DMS 273 (cell line): ENCODE results near the gene PHIP.
"Not testable (repeated sequence)": the region's sequence is repeated elsewhere in the genome, so short reads cannot be mapped to it uniquely, and the experiment has no call there.

Experiments used
- DNase-seq: peaks from one replicate; lab custom pipeline; 2025; ENCODE audit not compliant: unreplicated experiment; lab: John Stamatoyannopoulos, UW

The PHIP gene

DNA sequence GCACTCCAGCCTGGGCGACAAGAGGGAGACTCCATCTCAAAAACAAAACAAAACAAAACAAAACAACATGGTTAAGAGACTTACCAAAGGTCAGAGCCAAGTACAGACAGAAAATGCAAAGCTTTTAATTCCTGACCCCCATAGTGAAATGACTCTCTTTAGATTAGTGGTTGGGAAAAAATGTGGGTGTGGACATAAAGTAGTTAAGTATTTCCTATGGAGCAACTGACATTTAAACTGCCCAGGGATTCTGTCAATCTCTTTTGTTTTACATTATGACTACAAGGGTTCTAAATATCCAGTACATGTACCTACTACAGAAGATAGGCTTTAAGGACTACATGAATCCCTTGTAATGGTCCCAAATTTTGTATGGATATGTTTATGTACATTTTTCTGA lies 135.6 kb downstream of the PHIP start:
- DNase-seq, result no peak

DNA sequence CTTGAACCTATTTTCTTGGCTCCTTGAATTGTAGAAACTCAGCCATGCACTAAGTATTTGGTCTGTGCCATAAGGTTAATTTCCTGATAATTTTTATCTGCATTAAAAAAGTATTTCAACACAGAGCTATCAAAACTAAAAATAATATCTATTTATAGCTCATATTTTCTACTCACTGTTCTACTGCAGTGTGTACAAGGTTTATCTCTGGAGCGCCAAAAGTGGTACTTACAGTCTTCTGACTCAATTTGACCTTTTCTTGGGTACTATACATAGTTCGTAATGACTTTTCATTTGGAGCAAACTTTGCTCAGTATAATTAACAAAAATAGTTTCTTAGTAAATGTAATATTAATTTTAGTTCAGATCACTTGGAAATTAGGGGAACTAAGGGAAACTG lies 141.5 kb downstream of the PHIP start:
- no peak for DNase-seq

DNA sequence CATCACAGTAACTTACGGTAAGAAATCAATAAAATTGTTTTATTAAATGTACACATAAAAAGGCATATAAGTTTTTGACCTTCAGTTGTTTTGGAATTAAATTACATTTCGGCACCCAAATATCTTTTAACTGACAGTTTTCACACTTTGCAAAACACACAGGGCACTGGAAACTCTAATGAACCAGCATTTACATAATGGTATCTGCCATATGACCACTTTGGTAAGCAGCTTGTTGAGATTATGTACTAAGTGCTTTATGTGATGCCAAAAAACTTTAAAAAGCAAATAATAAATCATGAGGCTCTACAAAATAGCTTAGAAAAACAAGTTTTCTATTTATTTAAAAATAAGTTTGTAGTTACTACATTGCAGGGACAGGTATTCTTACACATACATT lies 142.5 kb downstream of the PHIP start:
- DNase-seq, result no peak

DNA sequence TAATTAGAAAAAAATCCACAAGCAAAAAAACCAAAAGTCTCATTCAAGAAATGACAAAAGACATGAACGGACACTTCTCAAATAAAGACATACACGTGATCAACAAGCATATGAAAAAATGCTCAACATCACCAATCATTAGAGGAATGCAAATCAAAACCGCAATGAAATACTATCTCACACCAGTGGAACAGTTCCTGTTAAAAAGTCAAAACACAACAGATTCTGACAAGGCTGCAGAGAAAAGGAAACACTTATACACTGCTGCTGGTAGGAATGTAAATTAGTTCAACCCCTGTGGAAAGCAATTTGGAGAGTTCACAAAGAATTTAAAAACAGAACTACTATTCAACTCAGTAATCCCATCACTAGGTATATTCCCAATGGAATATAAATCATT lies 152.7 kb downstream of the PHIP start:
- DNase-seq, result no peak

DNA sequence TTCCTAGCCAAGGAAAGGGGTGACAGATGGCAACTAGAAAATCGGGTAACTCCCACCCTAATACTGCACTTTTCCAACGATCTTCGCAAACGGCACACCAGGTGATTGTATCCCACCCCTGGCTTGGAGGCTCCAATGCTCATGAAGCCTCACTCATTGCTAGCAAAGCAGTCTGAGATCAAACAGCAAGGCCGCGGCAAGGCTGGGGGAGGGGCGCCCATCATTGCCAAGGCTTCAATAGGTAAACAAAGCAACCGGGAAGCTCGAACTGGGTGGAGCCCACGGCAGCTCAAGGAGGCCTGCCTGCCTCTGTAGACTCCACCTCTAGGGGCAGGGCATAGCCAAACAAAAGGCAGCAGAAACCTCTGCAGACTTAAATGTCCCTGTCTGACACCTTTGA lies 156.9 kb downstream of the PHIP start:
- DNase-seq, result not testable (repeated sequence)

DNA sequence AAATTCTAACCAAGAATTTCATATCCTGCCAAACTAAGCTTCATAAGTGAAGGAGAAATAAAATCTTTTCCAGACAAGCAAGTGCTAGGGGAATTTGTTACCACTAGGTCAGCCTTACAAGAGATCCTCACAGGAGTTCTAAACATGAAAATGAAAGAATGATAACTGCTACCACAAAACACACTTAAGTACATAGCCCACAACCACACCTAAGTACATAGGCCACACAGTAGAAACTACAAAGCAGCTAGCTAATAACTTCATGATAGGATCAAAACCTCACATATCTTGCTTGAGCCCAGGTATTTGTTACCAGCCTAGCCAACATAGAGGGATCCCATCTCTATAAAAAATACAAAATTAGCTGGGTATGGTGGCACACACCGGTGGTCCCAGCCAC lies 160.3 kb downstream of the PHIP start:
- no peak for DNase-seq

DNA sequence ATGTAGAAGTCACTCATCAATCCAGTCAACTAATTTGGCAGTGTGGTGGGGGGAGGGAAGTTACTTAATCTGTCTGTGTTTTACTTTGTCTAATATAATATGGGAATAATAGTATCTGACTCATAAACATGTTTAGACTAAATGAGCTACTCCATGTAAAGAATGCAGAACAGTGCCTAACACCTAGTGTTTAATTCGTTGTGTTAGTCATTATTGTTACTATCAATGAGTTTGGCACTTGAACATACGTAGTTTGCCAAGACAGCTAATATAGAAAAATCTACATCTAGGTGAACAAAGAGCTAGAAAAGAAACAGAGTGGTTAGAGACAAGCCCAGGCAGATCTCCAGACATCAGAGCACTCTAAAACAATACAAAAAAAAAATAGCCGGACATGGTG lies 161.6 kb downstream of the PHIP start:
- no peak for DNase-seq

DNA sequence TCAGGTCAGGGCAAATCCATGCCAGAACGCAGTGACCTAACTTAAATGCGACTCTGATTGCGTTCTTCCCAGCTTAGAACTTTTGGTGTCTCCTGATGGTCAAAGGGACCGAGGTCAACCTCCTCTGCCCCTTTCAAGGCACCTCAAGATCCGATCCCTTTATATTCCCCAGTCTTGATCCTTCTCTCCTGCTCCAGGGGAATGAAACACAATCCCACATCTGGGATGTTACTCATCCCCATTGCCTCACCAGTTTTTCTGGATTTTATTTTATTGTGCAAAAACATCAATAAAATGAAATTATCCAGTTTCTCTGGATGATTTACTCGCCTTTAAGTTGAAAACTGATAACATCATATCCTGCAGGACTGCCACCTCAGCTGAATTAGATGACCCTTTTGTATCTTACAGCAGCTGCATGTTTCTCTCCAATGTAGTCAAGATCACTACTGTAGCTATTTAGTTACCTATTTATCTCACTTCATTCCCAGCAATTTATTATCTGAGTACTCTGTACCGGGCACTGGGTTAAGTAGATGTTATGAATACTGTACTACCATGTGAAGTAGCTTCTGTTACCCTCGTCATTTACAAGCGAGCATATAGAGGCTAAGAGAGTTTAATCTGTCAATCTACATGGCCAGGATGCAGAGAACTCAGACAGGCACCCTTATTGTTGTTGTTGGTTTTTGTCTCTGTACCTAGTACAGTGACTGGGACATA lies 166.7 kb downstream of the PHIP start:
- no peak for DNase-seq

DNA sequence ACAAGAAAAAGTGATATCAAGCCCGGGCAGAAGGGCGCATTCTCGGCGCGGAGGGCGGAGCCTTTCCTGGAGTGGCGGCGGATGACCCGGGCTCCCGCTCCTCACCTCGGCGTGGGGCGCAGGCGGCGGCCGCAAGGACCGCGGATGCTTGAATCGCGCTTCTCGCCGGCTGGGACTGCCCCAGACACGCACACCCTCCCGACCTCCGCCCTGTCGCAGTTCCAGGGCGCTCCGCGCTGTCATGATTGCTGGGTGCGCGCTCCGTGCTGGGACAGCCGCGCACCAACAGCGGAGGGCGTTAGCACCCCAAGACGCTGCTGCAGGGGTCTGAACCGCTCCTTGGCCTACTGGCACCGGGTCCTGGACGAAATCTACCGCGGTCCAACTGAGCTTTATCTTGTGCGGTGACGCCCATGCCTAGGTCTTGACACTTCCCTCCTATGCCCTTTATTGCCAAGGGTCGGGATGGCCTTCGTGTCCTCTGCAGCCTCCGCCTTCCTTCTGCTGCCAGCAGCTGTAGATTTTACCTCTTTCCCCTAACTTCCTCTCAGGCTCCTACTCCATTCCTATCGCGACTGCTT lies 167.4 kb downstream of the PHIP start:
- no peak for DNase-seq

DNA sequence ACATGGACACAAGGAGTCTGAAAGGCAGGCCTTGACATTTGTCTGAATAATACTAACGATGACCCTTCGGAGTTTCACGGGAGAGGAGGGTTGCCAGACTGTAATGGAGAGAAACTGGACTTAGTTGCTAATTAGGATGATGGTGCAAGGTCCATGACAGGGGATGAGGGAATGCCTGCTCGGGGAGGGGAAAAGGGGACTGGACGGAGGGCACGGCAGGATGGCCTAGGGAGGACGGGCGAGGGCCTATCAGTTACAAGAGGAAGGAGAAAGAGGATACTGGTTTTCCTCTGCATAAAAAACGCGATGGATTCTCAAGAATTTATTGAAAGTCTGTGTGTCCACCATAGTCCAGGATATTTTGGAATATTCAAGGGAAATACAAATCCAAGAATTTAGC lies 168.0 kb downstream of the PHIP start:
- DNase-seq, result no peak

DNA sequence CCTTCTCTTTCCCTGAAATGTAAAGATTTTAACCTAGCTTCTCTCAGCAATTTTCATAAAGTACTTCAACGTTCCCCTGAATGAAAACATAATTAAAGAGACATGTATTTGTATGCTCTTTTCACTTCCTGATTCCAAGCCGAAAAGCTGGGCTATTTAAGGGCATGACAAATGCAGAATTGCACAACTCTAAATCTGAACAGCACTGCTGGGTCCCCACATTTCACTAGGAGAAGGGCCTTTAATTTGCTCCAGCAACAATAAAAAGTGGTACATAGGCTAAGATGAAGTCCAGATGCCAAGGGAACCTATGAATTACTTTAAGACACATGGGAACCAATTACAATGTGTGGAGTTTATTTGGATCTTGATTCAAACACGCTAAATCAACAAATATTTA lies 168.7 kb downstream of the PHIP start:
- DNase-seq, result no peak

DNA sequence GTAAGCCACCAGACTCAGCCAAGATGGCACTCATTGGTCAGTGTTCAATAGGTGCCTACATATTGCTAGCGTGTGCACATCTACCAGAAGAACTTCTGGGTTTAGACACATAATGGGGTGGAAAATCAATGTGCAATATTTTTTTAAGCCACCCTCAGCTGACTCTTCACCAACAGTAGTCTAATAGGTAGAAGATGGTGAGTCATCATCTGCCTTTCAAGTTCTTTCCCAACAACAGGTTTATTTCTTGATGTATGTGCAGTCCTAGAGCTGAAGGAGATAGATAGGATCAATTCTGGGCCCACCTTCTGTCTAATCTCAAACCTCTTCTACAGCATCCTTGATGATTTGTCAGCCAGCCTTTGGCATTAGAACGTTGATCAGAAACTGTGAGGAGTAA lies 169.4 kb downstream of the PHIP start:
- DNase-seq, result no peak

DNA sequence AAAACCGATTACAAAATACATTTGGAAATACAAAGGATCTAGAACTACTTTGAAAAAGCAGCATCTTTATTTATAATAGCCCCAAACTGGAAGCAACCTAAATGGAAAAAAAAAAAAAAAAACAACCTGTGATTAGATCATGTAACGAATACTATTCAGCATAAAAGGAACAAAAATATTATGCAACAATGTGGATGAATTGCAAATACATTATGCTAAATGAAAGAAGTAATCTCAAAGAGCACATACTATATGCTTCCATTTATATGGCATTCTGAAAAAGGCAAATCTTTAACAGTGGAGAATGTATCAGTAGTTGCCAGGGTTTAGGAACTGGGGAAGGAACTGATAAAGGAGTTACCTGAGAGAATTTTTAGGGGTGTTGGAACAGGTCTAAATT lies 181.8 kb downstream of the PHIP start:
- DNase-seq, result no peak

DNA sequence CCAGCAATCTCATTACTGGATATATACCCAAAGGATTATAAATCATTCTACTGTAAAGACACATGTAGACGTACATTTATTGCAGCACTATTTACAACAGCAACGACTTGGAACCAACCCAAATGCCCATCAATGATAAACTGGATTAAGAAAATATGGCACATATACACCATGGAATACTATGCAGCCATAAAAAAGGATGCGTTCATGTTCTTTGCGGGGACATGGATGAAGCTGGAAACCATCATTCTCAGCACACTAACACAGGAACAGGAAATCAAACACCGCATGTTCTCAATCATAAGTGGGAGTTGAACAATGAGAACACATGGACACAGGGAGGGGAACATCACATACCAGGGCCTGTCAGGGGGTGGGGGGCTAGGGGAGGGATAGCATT lies 188.2 kb downstream of the PHIP start:
- not testable (repeated sequence) for DNase-seq
